HCEC 1CT (cell line): Measurements from ENCODE around the gene GAS2L2.
A peak's percentile ranks its signal among the peaks of the same experiment; 100 is the strongest.

Source experiments
- DNase-seq: peaks from one replicate; pipeline ENCODE4 v3.0.0-alpha.2; 2017

The GAS2L2 gene

DNA sequence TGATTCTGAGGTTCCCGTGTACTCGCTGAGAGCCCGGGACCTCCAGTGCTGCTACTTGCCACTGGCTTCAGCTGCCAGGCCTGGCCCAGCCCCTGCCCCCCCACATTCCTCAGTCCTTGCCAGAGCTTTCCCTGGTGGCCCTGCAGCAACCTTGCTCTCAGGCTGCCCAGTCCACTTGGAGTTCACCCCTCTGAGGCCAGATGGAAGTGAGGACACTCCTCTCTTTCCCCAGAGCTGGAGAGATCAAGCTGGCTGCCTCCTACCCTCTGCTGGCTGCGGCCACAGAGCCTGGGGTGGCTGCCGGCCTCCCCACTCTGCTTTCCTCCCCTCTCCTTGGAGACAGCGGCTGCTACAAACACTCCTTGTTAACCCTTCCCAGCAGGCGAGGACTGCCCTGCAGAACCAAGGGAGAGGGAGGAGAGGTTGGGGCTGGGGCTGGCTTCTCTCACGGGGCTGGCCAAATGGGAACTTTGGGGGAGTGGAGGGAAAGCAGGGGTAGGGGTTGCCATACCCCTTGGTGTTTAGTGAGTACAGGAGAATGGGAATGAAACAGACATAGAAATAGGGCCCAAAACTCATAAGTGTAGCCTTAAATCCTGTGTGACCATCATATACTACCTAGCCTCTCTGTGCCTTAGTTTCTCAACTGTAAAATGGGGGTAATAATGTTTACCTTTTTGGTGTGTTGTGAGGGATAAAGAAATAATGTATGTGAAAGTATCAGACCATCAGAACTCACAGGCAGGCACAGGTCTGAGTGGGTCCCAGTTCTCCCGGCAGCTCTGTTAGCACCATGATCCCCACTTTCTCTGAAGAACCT is at the start of gene GAS2L2:
Gene GAS2L2, minus strand, starts transcription at position 295 of the 820 bp plus-strand sequence. CDS start 389 bp downstream, outside the sequence.
- no peak for DNase-seq

DNA sequence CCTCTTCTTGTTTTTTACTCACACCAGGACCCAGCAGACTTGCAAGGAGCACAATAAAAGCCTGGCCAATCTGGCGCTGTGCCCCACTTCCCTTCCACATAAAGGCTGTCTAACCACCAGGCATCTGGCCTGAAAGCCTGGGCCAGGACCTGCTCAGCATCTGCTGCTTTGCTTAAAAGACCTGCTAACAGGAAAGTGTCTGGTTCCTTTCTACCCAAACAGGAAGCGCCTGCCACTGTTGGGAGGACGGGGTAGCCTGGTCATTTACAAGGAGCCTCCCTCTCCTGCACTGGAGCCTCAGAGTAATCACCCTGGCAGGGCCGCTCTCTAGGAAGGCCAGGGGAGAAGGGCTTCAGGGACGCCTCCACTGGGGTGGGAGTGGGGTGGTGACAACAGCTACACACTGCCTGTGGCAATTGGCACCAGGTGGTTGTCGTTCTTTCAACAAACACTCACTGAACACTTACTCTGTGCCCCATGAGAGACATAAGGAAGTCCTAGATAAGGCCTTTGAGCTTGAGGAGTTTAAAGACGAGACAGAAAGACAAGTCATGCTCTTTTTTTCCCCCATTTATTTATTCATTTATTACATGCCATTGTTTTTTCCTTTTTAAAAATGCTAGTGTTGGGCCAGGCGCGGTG is 48.7 kb upstream of the GAS2L2 start:
- DNase-seq: no peak

DNA sequence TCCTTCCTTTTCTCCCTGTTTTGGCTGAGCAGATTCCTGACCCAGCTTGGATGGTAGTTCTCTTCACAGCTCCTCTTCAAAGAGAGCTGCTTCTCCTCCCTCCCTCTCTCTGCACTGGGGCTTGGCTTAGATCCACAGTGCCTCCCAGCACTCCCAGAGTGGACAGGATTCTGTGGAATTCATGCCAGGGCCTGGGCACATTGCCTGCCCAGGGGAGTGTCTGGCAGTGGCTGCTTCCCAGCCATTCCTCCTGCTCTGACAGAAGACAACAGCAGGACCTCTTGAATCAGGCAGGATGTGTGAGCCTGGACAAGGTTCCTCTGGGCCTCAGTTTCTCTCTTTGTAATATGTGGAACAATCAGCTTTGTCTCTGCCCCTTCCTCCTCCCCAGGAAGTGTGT is 46.9 kb upstream of the GAS2L2 start:
- no peak for DNase-seq

DNA sequence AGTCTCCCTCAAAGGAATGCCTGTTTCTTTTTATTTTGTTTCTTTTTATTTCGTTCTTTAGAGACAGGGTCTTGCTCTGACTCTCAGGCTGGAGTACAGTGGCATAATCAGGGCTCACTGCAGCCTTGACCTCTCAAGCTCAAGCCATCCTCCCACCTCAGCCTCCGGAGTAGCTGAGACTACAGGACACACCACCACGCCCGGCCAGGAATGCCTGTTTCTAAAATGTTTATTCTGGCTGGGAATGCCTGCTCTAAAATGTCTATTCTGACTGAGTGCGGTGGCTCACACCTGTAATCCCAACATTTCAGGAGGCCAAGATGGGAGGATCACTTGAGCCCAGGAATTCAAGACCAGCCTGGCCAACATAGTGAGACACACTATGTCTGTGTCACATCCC is 44.9 kb upstream of the GAS2L2 start:
- no peak for DNase-seq

DNA sequence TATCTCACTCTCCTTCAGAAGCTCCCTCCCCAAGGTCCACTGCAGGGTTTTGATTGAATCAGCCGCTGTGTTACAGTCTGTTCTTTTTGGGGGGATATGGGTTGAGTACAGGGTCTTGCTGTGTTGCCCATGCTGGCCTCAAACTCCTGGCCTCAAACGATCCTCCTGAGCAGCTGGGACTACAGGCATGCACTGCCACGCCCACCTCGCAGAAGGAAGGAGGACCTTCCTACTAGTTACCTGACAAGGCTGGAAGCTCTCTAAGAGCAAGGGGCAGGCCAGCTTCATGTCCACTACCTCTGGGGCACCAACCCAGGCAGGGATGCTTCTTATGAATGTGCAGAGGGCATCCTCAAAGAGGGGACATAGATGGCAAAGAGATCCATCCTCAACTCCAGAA is 44.3 kb upstream of the GAS2L2 start:
- no peak for DNase-seq

DNA sequence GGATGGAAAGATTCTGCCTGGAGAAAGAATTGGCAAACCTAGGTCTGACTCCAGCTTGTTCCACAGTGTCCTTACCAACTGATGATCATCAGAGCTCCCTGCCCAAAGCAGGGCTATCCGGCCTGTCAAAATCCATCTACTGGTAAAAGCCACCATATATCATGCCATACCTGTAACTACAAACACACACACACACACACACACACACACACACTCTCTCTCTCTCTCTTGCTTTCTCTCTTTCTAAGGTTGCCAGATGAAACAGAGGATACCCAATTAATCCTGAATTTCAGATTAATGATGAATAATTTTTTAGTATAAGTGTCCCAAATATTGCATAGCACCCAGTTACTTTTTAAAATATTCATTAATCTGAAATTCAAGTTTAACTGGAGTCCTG is 43.9 kb upstream of the GAS2L2 start:
- DNase-seq: no peak

DNA sequence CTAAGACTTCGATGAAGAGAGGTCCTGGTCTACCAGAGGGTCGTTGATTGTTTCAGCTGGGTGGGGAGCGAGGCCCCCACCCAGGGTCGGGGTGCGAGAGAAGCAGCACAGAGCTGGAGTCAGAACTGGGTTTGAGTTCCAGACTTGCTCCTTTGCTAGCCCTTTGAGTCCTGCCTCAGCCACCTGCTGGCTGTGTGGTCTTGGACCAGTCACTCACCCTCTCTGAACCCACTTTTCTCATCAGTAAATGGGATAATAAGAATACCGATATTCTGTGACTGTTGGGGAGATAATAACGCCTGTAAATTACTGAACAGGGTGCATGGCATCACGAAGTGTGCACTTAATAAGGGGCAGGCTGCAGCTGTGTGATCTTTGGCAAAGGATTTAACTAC is 42.8 kb upstream of the GAS2L2 start:
- no peak for DNase-seq

DNA sequence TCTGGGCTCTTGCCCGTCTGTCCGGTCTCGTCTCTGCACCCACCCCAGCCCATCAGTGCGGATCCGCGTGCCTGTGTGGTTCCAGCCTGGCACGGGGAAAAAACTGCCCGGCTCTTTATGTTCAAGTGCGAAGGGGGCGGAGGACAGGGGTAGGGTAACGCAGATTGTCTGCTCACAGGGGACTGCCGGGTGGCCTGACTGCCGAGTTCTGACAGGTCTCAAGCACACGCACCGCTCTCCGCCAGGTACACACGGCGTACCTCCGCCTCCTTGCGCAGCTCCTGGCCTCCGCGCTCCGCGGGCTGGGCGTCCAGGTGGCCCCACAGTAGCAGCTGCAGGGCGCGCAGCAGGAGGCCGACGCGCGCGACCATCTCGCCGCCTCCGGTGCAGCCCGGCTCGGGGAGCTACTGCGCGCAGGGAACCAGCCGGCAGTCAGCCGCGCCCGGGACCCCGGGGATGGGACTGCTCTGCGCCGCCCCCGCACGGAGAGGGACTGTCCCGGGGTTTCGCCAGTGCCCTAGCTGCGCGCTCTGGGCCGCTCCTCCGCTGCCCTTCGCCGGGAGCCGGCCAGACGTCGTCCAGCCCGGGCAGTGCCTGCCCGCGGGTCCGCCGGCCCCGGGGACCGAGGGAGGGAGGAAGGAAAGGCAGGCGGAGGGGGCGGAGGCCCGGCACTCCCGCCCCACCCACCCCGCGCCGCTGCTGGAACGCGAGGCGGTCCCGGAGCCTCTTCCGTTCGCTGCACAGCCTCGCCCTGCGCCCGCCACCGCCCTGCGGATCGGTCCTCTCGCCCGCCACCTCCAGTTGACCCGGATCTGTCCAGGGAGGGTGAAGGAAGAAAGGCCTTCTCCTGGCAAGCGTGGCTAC is 42.2 kb upstream of the GAS2L2 start, which contains the start of gene MMP28:
Gene MMP28, minus strand, starts transcription at position 635 of the 864 bp plus-strand sequence. Its CDS starts 264 bp downstream, at position 371.
- DNase-seq: peak; percentile 22

DNA sequence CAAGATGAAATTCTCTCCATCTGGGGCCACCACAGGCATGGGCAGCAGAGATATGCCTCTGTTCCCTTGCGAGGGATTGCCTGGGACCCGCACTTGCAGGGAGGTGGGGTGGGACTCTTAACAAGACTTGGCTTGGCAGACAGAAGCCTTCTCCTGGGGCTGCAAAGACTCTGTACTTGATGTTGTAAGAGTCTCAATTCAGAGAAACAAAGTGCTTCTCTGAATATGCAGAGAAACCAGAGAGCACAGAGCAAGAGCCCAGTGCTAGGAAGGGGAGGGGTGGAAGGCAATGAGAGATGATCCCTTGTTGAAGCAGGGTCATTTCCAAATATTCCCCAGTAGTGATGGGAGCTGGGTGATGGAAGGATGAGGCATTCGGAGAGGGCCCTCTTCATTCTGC is 40.2 kb upstream of the GAS2L2 start:
- DNase-seq: no peak

DNA sequence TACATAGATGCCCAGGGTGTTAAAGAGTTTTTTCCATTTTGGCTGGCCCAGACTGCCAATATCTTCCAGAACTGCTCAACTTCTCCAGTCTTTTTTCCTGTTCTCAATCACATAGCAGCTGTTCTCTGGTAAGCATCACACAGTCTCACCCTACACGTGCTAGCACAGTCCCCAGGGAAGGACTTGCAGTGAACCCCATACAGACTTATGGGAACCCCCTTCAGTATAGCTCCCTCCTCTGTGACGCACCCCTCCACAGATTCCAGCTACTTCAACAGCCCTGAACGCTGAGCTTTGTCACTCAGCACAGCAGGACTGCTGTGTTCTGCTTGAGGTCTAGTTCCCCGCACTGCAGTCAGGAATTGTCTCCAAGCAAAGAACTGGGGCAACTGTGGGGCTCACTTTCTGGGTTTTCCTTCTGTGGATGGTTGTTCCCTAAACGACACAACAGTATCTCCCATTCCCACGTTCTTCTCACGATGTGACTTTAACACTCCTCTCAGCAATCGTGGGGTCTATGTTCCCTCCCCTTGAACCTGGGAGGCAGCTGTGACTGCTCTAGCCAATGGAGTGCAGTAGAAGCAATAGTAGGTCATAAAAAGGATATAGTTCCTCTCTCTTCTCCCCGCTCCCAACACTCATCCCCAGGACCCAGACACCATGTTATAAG is 38.8 kb upstream of the GAS2L2 start:
- DNase-seq: no peak

DNA sequence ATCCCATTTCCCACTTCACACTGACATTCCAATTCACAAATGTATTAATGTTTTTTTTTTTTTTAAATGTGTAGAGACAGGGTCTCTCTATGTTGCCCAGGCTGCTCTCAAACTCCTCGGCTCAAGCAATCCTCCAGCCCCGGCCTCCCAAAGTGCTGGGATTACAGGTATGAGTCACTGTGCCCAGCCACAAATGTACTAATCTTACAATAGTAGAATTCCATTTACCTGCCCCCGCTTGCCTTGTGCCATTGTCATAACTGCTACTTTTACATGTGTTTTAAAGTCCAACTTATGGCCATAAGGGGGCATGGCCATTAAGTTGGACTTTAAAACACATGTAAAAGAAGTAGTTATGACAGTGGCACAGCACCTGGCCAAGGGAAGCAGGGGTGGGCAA is 37.8 kb upstream of the GAS2L2 start:
- peak; percentile 10 for DNase-seq

DNA sequence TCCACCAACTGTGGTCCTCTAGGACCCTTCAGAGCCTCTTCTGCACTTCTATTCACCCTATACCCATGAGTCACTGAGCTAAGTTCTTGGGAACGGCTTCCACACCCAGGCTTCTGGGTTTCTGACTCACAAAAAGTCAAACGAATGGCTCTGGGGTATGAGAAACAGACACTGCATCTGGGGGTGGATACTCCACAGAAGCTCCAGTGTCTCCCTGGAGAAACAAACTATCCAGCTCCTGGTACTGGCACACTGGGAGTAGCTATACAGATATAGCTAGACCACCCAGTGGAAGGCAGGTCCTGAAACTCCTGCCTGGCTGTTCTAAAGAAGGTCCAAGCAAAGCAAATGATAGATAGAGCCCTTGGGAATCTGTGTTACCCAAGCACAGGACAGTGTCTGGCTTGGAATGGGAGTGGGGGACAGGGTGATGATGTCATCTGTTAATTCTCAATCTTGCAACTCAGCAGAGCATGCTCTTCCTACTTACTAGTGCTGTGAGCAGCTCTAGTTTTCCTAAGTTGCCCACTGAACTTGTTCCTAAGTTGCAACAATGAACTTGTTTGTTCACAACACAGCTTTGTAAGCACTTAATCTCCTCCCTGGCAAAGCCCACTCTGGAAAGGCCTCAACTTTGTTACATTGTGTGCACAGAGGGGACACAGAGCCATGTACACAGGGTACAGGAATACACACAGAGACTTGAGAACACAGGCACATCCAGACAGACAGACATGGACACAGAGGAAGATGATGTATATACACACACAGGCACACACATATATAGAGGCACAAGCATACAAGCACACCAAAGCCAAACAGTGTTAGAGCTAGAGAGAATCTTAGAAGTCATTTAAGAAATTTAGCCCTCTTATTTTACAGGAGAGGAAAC is 35.7 kb upstream of the GAS2L2 start:
- DNase-seq: peak; percentile 93

DNA sequence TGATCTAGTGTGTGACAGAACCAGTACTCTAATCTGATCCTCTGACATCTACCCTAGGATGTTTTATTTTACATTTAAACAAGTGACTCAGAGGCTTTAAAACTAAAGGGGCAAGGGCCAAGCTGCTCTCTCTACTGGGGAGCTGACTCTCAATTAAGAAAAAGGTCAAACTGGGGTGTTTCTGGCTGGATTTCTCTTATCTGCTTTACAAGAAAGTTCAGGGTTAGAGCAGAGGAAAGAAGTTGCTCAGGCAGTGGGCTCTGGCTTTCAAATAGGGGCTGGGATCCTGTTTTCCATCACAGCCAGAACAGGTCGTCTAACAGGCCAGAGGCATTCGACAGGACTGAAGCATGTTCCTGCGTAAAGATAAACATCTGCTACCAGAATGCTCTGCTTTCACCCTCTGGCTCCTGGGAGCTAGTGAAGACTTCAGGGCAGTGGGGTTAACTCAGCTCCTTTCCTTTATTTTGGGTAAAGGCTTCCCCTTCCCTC is 33.9 kb upstream of the GAS2L2 start:
- peak; percentile 76 for DNase-seq

DNA sequence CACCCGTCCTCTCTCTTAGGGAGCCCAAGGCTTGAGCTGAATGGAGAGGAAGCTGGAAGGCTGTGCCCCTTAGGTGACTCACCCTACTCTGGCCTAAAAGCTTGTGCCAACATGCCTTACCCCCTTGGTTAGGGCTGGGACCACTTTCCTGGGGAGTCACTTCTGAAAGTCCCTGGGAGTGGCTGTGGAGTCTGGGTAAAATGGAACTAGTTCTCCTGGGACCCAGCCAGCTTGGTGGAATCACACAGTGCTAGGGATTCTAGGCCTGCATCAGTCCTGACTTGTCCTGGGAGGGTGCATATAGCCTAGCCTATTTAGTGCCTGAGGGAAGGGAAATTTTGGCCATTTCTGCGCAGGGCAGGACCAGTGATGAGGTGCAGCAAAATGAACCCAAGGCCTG is 31.9 kb upstream of the GAS2L2 start:
- no peak for DNase-seq

DNA sequence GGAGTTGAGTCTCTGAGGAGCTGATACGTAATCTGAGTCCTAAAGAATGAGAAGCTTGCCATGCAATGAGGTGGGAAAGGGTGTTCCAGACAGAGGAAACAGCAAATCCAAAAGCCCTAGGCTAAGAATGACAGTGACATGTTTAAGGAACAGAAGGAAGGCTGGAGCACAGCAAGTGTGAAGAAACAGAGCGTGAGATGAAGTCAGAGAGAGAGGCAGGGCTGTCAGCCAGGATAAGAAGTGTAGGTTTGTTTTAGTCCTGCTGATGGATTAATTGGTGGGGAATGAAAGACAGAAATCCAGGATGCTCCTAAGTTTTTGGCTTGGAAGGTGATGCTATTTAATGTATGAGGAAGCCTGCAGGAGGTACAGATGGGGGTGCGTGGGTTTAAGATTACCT is 27.9 kb upstream of the GAS2L2 start:
- DNase-seq: no peak

DNA sequence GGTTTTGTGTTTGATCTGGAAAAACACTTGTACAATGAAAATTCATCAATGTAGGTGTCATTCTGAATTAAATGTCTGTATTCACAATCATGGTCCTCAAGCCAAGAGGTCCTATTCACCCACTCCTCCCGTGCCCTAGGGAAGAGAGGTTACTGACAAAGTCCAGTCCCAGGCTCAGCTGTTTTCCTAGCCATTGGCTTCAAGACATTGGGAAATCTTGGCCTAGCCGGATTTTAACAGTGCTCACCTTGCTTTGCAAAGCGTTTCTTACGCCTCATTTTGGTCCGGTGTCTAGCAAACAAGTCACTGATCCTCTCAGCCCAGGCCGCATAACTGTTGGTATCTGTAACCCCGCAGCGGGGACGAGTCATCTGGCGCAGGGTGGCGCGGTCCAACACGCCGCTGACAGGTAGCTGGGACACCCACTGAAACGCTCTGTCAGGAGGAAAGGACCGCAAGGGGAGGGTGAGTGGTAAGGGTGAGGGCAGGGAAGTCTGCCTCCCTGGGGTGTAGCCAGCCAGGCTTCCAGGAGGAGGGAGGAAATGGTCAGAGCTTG is 25.7 kb upstream of the GAS2L2 start:
- DNase-seq: peak; percentile 17

DNA sequence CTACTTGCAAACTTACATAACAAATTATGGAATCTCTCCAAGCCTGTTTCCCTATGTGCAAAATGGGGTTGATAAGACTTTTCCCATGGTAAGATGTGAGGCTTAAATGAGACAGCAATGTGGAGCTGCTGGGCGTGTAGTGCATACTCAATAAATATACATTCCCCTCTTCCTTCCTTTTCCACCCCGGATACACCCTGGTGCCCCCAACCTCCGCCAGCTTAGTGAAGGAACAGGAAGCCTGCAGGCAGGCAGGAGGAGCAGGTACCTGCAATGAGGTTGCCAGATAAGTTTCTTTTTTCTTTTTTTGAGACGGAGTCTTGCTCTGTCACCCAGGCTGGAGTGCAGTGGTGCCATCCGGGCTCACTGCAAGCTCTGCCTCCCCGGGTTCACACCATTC is 22.5 kb upstream of the GAS2L2 start:
- DNase-seq: no peak

DNA sequence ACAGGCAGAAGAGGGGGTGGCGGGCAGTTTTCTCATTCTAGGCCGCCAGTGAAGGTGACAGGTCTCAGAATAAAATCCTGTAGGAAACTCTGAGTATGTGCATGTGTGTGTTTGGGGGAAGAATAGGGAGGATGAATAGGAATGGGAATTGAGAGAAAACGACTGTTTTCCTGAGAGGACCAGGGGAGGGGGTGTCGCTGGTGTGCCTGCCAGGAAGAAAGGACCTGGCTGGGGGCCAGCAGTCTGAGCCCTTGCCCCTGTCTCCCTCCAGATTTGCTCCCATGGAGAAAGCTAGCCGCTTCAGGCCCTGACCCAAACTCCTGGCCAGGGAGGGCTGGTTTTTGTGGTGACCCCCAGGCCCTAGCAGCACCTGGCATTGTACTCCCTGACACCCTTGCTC is 22.0 kb upstream of the GAS2L2 start:
- no peak for DNase-seq

DNA sequence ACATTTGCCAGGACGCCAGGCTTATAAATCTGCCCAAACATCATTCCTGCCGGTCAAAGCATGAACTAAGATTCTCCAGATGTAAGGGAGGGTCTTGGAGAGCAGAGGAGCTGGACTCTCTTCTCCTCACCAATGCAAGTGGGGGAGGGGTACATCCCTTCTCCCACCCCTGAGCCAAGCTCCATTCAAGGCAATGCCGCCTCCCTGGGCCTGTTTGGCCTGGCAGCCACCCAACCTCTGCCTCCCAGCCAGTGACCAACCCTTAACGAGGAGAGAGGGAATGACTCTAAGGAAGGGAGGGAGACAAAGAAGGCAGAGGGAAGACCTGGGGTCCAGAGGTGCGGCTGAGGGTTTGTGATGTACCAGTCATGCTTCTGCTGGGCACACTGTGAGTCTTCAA is 21.5 kb upstream of the GAS2L2 start:
- no peak for DNase-seq

DNA sequence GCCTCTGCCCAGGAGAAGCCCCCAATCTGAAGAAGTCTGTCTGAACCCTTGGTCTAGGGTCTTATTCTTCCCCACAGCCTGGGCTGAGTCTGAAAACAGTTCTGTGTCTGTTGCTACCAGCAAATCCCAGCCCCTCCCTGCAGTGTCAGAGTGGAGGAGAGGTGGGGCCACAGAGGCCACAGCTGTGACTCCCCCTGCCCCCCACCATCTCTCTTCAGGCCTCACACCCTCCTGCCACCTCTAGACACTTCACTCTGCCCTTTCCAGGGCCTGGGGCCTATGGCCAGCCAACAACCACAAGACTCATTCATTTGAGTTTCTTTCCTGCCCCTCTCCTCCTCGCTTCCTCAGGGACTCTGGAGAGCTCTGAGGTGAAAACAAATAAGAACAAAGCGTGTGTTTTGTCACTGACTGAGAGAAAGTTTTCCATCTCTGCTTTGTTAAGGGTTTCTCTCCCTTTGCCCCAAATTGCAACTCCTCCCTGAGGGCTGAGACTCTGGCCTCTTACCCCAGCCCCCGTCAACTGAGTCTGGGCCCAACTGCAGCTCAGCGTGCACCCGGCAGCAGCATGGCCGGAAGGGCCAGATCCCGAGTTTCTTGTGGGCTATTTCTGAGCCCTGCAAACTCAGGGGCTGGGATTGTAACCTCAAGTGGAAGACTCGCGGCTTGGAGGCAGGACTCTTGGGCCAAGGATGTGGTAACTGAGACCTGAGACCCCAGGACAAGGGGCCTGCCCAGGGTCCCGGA is 20.8 kb upstream of the GAS2L2 start:
- no peak for DNase-seq

DNA sequence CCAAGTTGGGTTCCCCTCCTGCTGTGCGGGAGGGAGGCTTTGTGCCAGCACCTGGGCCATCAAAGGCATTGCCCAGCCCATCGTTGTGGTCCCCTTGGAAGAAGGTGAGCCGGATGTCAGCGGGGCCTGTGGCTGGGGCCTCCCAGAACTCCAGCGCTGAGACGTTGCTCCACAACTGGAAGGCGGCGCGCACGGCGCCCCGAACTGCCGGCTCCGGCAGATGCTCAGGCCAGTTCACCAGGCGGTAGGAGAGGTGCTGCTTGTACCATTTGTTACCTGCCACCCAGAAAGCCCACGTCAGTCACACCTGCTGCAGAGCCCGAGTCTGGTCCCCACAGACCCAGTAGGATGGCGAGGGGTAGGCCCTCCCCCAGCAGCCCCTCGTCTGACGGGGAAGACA is 20.1 kb upstream of the GAS2L2 start:
- DNase-seq: no peak
